Stimulated activated CD4-positive, alpha-beta T cell treated with anti-CD3 and anti-CD28 coated beads, Interleukin-2, amount 100 ng/mL, for 48 hours (primary cell): Measurements from ENCODE around the gene NGRN.

Experiments
- DNase-seq, 2 donors: peaks; one replicate each; pipeline ENCODE4 v3.0.0-alpha.2; 2020

Gene NGRN

DNA sequence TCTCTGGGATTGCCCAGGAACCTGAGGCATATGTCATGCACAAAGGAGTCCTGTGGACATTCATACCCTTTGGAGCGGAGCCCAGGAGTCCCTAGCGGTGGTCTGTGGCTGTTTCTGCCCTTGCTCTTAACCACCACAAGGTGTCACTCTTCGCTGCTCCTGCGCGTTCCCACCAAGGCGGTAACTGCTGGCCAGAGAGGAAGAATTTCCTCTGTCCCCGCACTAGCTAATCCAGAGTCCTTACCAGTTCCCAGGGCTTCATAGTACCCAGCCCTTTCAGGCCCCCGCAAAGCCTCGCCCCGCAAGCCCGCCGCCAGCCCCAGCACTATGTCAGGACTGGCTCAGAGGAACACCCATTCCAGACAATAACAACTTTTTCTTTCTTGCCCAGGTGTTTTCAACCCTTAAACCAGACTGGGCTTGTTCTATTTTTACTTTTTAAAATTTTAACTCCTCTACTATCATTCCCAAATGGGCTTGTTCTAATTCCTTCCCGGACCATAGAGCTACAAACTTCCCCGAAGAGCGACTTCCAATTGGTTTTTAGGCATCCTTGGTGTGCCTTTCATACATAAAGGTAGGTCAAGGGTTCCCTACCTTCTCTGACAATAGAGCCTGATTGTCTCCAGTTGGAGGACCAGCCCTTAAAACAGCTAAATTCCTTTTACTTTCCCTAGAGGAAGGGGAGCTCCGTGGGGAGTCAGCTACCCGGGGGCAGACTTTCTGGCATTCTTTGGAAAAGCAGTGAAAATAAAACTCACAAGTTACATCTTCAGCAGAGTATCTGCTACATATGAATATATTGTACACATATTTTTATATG is 54.8 kb downstream of the NGRN start:
- peak; percentile 57 to 63 for DNase-seq

DNA sequence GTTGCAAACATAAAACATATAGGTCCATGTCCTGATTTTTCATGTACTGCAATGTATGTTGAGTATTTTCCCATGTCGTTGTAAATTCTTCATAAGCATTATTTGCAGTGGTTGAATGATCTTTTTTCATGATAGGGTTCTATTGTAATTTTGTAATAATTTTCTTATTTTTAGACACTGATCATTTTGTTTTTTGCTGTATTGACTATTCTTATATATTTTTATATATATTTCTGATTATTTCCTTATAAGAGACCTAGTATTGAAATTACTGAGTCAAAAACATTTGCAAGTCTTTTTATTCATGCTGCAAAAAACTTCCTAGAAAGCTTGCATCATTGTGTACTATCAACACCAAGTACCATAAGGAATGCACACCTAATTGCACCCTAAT is 55.4 kb downstream of the NGRN start:
- no peak for DNase-seq
